Chondrocyte (in vitro differentiated cells): ENCODE results near the gene SFR1. TPM values are rescaled to one million over a fixed set of nuclear protein-coding genes. Genes with fewer than 3 reads are reported as not detected.

Experiments used
- DNase-seq: peaks from one replicate; pipeline ENCODE4 v3.0.0; 2021; ENCODE audit warnings: mixed read lengths, low spot score
- H3K27ac Mint-ChIP-seq: one replicate; pipeline ENCODE4 v1.8.0; 2021; ENCODE audit warnings: mild to moderate bottlenecking, moderate library complexity, mixed read lengths; ENCODE audit not compliant: unreplicated experiment
- H3K27me3 Mint-ChIP-seq: 2 replicates; pipeline ENCODE4 v1.8.0; 2021; ENCODE audit warnings: low read depth, mixed read lengths
- H3K36me3 Mint-ChIP-seq: 2 replicates; pipeline ENCODE4 v1.8.0; 2021; ENCODE audit warnings: low read depth, mixed read lengths
- H3K4me1 Mint-ChIP-seq: 2 replicates; pipeline ENCODE4 v1.8.0; 2021; ENCODE audit warnings: low read depth, mild to moderate bottlenecking, mixed read lengths
- H3K4me3 Mint-ChIP-seq: one replicate; pipeline ENCODE4 v1.8.0; 2021; ENCODE audit warnings: mild to moderate bottlenecking, moderate library complexity, mixed read lengths; ENCODE audit not compliant: unreplicated experiment
- H3K9me3 Mint-ChIP-seq: 2 replicates; pipeline ENCODE4 v1.8.0; 2021; ENCODE audit warnings: low read depth, mixed read lengths
- total RNA-seq: library from RNA; stranded (reverse); gene quantifications from 3 replicates; pipeline ENCODE4 v1.2.1, GENCODE V29; 2021
- TF ChIP-seq, protein P1 (sequence below): fragments of 200-600 bp; sonication (generic); IDR thresholded peaks from 2 replicates; pipeline ENCODE4 v1.5.0; 2021; ENCODE audit warnings: antibody characterized with exemption, mild to moderate bottlenecking, moderate library complexity

The SFR1 gene
- total RNA-seq, 1 donor from 2014 or later: 4.6 TPM

DNA sequence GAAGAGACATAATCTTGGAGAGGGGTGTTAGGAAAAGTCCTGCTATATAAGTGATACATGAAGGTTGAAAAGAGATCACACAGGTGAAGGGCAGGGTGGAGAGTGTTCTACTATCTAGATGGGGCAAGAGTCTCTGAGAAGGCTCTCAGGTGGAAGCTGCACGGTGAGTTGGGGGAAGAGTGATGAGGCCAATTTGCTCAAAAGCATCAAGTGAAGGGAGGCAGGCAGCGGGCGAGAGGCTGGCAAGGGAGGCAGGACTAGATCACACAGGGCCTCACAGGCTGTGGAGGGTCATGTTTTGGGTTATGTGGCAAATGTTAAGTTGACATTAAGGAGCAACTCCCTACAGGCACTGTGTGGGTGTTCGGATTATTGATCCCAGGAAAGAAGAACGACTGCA is 33.7 kb upstream of the SFR1 start:
- Mint-ChIP-seq H3K27me3 (no peaks in the 10 kb centered on the region), H3K9me3 (no peaks in the 10 kb centered on the region), H3K4me1 (no peaks in the 10 kb centered on the region), H3K27ac (no peak overlapping the region), H3K4me3 (no peak overlapping the region), H3K36me3 (no peaks in the 10 kb centered on the region)
- DNase-seq: no peak
- TF ChIP-seq, protein P1, sequence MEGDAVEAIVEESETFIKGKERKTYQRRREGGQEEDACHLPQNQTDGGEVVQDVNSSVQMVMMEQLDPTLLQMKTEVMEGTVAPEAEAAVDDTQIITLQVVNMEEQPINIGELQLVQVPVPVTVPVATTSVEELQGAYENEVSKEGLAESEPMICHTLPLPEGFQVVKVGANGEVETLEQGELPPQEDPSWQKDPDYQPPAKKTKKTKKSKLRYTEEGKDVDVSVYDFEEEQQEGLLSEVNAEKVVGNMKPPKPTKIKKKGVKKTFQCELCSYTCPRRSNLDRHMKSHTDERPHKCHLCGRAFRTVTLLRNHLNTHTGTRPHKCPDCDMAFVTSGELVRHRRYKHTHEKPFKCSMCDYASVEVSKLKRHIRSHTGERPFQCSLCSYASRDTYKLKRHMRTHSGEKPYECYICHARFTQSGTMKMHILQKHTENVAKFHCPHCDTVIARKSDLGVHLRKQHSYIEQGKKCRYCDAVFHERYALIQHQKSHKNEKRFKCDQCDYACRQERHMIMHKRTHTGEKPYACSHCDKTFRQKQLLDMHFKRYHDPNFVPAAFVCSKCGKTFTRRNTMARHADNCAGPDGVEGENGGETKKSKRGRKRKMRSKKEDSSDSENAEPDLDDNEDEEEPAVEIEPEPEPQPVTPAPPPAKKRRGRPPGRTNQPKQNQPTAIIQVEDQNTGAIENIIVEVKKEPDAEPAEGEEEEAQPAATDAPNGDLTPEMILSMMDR: no peak

DNA sequence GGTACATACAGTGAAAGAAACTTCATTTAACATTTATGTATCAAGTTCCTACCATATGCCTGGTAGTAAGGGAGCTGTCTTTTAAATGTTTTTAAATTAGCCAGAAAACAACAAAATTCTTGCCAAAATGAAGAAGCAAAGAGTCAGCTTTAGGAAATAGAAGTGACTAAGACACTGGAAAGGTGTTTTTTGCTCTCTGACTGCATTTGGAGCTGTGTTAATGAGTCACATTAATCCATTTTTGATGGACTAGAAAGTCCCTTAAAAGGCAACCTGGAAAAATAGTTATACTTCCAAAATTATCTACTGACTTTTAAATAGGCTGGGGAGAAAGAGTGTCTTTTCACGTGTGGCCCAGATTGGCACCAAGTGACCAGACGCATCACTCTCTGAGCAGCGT is 32.4 kb upstream of the SFR1 start:
- no peaks in the 10 kb centered on the region for H3K27me3 Mint-ChIP-seq
- no peaks in the 10 kb centered on the region for H3K4me1 Mint-ChIP-seq
- H3K27ac Mint-ChIP-seq: no peak overlapping the region
- H3K36me3 Mint-ChIP-seq: peaks cover 2% of the 10 kb centered on the region
- peaks cover 5% of the 10 kb centered on the region for H3K9me3 Mint-ChIP-seq
- DNase-seq: no peak
- TF ChIP-seq, protein P1: no peak
- H3K4me3 Mint-ChIP-seq: no peak overlapping the region

DNA sequence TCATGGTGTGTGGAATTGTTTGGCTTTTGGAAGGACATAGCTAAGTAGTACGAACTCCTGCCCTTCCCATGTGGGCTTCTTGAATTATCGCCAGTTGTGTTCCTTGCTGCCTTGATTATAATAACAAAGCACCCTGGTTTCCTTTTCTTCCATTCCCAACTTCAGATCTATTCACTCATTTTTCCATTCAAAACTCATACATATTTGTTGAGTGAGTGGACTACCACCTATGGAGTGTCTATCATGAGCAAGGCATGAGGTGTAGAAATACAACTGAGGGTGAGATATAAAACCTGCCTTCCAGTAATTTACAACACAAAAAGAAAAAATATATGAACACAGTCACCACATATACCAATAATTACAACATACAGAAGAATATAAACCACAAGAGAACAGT is 31.4 kb upstream of the SFR1 start:
- Mint-ChIP-seq H3K36me3 (peaks cover 2% of the 10 kb centered on the region), H3K27ac (no peak overlapping the region), H3K4me1 (no peaks in the 10 kb centered on the region), H3K9me3 (peaks cover 5% of the 10 kb centered on the region), H3K4me3 (no peak overlapping the region), H3K27me3 (no peaks in the 10 kb centered on the region)
- DNase-seq: no peak
- TF ChIP-seq, protein P1: no peak

DNA sequence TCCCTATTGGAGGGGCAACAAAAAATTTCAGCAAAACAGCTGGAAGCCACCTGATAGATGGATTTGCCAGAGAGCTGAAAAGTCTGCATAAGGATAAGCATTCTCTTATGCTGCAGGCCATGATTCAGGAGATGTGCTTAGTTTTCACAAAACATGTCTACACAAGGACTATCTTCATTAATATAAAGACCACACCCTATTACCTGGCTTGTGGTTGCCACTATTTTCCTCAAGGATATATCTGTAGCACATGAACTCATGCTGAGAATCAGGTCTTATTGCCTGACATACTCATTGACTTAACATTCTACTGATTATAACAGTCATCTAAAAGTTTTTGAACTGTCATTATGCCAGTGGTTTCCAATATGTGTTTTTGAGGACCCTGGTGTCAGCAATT is 29.2 kb upstream of the SFR1 start:
- no peak overlapping the region for H3K27ac Mint-ChIP-seq
- no peaks in the 10 kb centered on the region for H3K4me1 Mint-ChIP-seq

DNA sequence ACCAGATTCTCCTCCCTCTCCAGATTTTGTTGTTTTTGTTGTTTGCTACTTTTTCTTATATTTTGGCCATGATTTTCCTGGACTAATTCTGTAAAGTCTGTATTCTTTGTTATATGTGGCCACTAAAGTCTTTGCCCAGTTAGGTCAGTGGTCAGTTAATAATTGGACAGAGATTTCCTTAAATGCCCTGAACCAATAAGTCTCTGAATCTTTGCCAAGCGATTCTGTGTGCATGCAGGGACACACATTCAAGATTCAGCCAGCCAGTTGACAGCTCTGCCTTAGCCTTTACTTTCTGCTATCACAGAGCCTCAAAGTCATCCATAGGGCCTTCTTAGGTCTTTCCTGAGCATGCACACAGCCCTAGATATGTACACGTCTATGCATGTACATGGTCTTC is 25.3 kb upstream of the SFR1 start:
- Mint-ChIP-seq H3K27me3 (no peaks in the 10 kb centered on the region), H3K4me1 (peaks cover 6% of the 10 kb centered on the region), H3K9me3 (peaks cover 11% of the 10 kb centered on the region), H3K36me3 (peaks cover 2% of the 10 kb centered on the region), H3K4me3 (no peak overlapping the region), H3K27ac (no peak overlapping the region)
- DNase-seq: no peak
- TF ChIP-seq, protein P1: no peak

More for the DNA sequence above, 29.2 kb upstream of the SFR1 start:
- Mint-ChIP-seq H3K27me3 (no peaks in the 10 kb centered on the region), H3K36me3 (peaks cover 2% of the 10 kb centered on the region), H3K4me3 (no peak overlapping the region), H3K9me3 (peaks cover 11% of the 10 kb centered on the region)
- TF ChIP-seq, protein P1: no peak
- DNase-seq: no peak
